GM12878 (cell line): Measurements from ENCODE around the gene SLC35B4. TPM values are rescaled to one million over a fixed set of nuclear protein-coding genes. Genes with fewer than 3 reads are reported as not detected.

Experiments
- ATAC-seq: fragments of 200-7000 bp; cut with Tn5 transposase; 3 replicates; pipeline ENCODE4 v1.9.1; 2020; ENCODE audit warnings: mild to moderate bottlenecking, moderate library complexity
- BruUV-seq: library from RNA; stranded (reverse); fragments of 400-500 nt; replicated peaks from 2 replicates; lab custom pipeline; 2021; lab: Mats Ljungman, UMichigan
- CTCF ChIA-PET: fragments of 300-600 bp; sonication (Branson Sonifier 250); formaldehyde crosslinking; extraction: SDS; loops from one replicate; lab custom pipeline; 2021; ENCODE audit warnings: inconsistent platforms; lab: Yijun Ruan, JAX
- POLR2A ChIA-PET: fragments of 350-600 bp; formaldehyde crosslinking; extraction: SDS; loops from one replicate; lab custom pipeline; 2021; ENCODE audit warnings: inconsistent platforms; lab: Charles Lee
- RAD21 ChIA-PET: fragments of 300-600 bp; sonication (Branson Sonifier 250); formaldehyde crosslinking; loops from one replicate; lab custom pipeline; 2023; ENCODE audit warnings: antibody characterized with exemption; ENCODE audit not compliant: unreplicated experiment; lab: Charles Lee
- SMC1A ChIA-PET: fragments of 300-600 bp; sonication (Branson Sonifier 250); formaldehyde crosslinking; loops from one replicate; lab custom pipeline; 2023; ENCODE audit not compliant: unreplicated experiment, uncharacterized antibody; lab: Charles Lee
- DNase-seq: peaks from one replicate; pipeline ENCODE4 v3.0.0-alpha.2; 2011; ENCODE audit warnings: low read depth, low spot score
- FAIRE-seq: peaks from 3 replicates; lab custom pipeline; 2011; peaks lifted over from hg19 to GRCh38; lab: Jason Lieb, UNC
- H2AFZ ChIP-seq: 2 replicates; pipeline ENCODE4 v1.6.0; 2011; ENCODE audit warnings: low read depth, low read length, control low read depth; ENCODE audit not compliant: control insufficient read depth
- H3K27ac ChIP-seq: 2 replicates; pipeline ENCODE4 v1.5.1; 2011; ENCODE audit warnings: control low read depth; ENCODE audit not compliant: control insufficient read depth, insufficient read depth
- H3K27me3 ChIP-seq, 2 experiments: replicated peaks in 1 of 2; 2 replicates each; pipeline versions ENCODE4 v1.6.0 to v1.6.1; 2011; ENCODE audit warnings: low read length in 1 of 2; ENCODE audit not compliant: control insufficient read depth in 2 of 2, insufficient read depth in 2 of 2
- H3K36me3 ChIP-seq, 2 experiments: 2 replicates each; pipeline ENCODE4 v1.5.1; 2011; ENCODE audit warnings: low read length in 1 of 2; ENCODE audit not compliant: control insufficient read depth in 2 of 2, insufficient read depth in 2 of 2
- H3K4me1 ChIP-seq: 2 replicates; pipeline ENCODE4 v1.6.1; 2011; ENCODE audit warnings: mild to moderate bottlenecking, low read length, moderate library complexity, mixed read lengths; ENCODE audit not compliant: control insufficient read depth, insufficient read depth
- H3K4me2 ChIP-seq: 2 replicates; pipeline ENCODE4 v1.6.0; 2011; ENCODE audit warnings: control low read depth; ENCODE audit not compliant: control insufficient read depth, insufficient read depth
- H3K4me3 ChIP-seq: fragments of 200-600 bp; sonication (generic); 2 replicates; pipeline ENCODE4 v1.5.1; 2016
- H3K79me2 ChIP-seq: 2 replicates; pipeline ENCODE4 v1.6.0; 2011; ENCODE audit warnings: low read length; ENCODE audit not compliant: control insufficient read depth, insufficient read depth
- H3K9ac ChIP-seq: 2 replicates; pipeline ENCODE4 v1.8.0; 2011; ENCODE audit warnings: low read length, control low read depth, mixed read lengths; ENCODE audit not compliant: control insufficient read depth, insufficient read depth
- H3K9me3 ChIP-seq: replicated peaks from 3 replicates; pipeline ENCODE4 v1.5.1; 2011; ENCODE audit warnings: mild to moderate bottlenecking, low read length; ENCODE audit not compliant: control insufficient read depth, insufficient read depth
- H4K20me1 ChIP-seq: 2 replicates; pipeline ENCODE4 v1.6.0; 2011; ENCODE audit not compliant: control insufficient read depth, insufficient read depth
- EZH2 ChIP-seq: IDR thresholded peaks from 2 replicates; pipeline ENCODE4 v1.6.1; 2012; ENCODE audit warnings: low read depth, mild to moderate bottlenecking, control low read depth, inconsistent platforms, low read length, borderline replicate concordance; ENCODE audit not compliant: control insufficient read depth
- WGBS: methylation state at CpG from one replicate; pipeline ENCODE4 v1.1.6; 2016; ENCODE audit warnings: low lambda C conversion rate; ENCODE audit not compliant: insufficient replicate concordance, insufficient coverage; ENCODE audit errors: missing lambda C conversion rate; 5-methylcytosine and 5-hydroxymethylcytosine counted together
- in situ Hi-C: fragments of 300-500 bp; cut with MboI; formaldehyde crosslinking; loops from 9 replicates; pipeline ENCODE4 v1.14.3; 2018; ENCODE audit warnings: mixed read lengths
- intact Hi-C: fragments of 100-400 bp; cut with micrococcal nuclease; formaldehyde crosslinking; loops from one replicate; pipeline ENCODE4 v1.14.2; 2022; ENCODE audit not compliant: unreplicated experiment
- polyA plus RNA-seq, 11 experiments: library from polyadenylated mRNA; depleted of rRNA in 4 of 11; unstranded in 6 of 11; stranded (reverse) in 5 of 11; fragments of >200 nt; fragmentation: Nextera tagmentation in 4 of 11; fragmentation: Illumina TruSeq in 1 of 11; extraction: Ambion mirVana in 4 of 11; extraction: Trizol in 1 of 11; gene quantifications; 1 replicate in 1 of 11; 2 replicates in 10 of 11; pipeline versions ENCODE4 v1.2.1 to v1.2.3, GENCODE V29; 2011 to 2016; ENCODE audit warnings: inconsistent platforms in 2 of 11, missing spikeins in 2 of 11, low read depth in 1 of 11
- total RNA-seq, 4 experiments: library from RNA; depleted of rRNA in 3 of 4; stranded (reverse); fragments of >200 nt in 3 of 4; fragmentation: Illumina TruSeq in 1 of 4; extraction: Trizol in 1 of 4; gene quantifications; 2 replicates each; pipeline versions ENCODE4 v1.2.1 to v1.2.3, GENCODE V29; 2013 to 2021
- TF ChIP-seq, protein P1 (sequence below): IDR thresholded peaks from 2 replicates; pipeline ENCODE4 v1.6.1; 2011; ENCODE audit warnings: borderline replicate concordance, low read depth, mild to moderate bottlenecking, moderate library complexity, low read length; ENCODE audit not compliant: insufficient read depth, poor library complexity, severe bottlenecking
- TF ChIP-seq, protein P2 (sequence below): fragments of 450-650 bp; IDR thresholded peaks from 2 replicates; pipeline ENCODE4 v1.6.1; 2017; ENCODE audit warnings: mild to moderate bottlenecking, low read depth, inconsistent platforms; ENCODE audit not compliant: poor library complexity, severe bottlenecking
- TF ChIP-seq, protein P3 (sequence below): fragments of 450-650 bp; IDR thresholded peaks from 2 replicates; pipeline ENCODE4 v1.6.1; 2017; ENCODE audit warnings: mild to moderate bottlenecking, moderate library complexity

The SLC35B4 gene
- total and polyA plus RNA-seq, 10 of the 15 experiments (the other 5 are each of a cell fraction or from before 2014, with no cell fraction given): 3.6 to 23.9 (median 14.0) TPM

DNA sequence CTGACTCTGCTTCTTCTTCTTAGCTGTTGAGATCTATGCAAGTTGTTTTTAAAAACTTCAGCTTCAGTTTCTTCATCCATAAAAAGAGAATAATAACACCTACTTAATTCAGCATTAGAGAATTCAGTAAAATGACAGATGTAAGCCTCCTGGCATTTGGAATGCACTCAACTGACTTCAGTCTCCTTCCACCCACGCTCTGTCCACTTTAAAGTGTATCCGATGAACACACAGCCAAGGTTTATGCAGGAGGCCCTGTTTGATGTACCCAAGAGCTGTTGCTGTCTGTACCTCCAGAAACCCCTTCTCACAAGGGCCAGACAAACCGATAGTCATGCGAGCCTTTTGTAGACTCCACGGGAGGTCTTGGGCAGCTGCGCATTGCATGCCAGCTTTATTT lies 27.1 kb upstream of the SLC35B4 start:
- Histone ChIP-seq H3K27ac (no peak overlapping the region), H3K36me3 (no peaks in the 10 kb centered on the region), H4K20me1 (no peaks in the 10 kb centered on the region), H2AFZ (no peak overlapping the region), H3K9ac (no peak overlapping the region), H3K4me3 (no peak overlapping the region), H3K4me1 (no peaks in the 10 kb centered on the region), H3K9me3 (no peaks in the 10 kb centered on the region), H3K27me3 (no peaks in the 10 kb centered on the region; a peak in 1 of 4 replicates), H3K79me2 (no peaks in the 10 kb centered on the region), H3K4me2 (no peak overlapping the region)
- POLR2A ChIA-PET: no interaction called here
- intact Hi-C loops (no loop called here), in situ Hi-C loops (no loop called here)
- RAD21 ChIA-PET: no interaction called here
- no peak for ATAC-seq
- CTCF ChIA-PET: no interaction called here
- DNase-seq: no peak
- BruUV-seq: no TSS peak
- no peak for TF ChIP-seq EZH2
- TF ChIP-seq, protein P1, sequence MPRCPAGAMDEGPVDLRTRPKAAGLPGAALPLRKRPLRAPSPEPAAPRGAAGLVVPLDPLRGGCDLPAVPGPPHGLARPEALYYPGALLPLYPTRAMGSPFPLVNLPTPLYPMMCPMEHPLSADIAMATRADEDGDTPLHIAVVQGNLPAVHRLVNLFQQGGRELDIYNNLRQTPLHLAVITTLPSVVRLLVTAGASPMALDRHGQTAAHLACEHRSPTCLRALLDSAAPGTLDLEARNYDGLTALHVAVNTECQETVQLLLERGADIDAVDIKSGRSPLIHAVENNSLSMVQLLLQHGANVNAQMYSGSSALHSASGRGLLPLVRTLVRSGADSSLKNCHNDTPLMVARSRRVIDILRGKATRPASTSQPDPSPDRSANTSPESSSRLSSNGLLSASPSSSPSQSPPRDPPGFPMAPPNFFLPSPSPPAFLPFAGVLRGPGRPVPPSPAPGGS: no peak
- TF ChIP-seq, protein P2, sequence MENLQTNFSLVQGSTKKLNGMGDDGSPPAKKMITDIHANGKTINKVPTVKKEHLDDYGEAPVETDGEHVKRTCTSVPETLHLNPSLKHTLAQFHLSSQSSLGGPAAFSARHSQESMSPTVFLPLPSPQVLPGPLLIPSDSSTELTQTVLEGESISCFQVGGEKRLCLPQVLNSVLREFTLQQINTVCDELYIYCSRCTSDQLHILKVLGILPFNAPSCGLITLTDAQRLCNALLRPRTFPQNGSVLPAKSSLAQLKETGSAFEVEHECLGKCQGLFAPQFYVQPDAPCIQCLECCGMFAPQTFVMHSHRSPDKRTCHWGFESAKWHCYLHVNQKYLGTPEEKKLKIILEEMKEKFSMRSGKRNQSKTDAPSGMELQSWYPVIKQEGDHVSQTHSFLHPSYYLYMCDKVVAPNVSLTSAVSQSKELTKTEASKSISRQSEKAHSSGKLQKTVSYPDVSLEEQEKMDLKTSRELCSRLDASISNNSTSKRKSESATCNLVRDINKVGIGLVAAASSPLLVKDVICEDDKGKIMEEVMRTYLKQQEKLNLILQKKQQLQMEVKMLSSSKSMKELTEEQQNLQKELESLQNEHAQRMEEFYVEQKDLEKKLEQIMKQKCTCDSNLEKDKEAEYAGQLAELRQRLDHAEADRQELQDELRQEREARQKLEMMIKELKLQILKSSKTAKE: no peak
- TF ChIP-seq, protein P3, sequence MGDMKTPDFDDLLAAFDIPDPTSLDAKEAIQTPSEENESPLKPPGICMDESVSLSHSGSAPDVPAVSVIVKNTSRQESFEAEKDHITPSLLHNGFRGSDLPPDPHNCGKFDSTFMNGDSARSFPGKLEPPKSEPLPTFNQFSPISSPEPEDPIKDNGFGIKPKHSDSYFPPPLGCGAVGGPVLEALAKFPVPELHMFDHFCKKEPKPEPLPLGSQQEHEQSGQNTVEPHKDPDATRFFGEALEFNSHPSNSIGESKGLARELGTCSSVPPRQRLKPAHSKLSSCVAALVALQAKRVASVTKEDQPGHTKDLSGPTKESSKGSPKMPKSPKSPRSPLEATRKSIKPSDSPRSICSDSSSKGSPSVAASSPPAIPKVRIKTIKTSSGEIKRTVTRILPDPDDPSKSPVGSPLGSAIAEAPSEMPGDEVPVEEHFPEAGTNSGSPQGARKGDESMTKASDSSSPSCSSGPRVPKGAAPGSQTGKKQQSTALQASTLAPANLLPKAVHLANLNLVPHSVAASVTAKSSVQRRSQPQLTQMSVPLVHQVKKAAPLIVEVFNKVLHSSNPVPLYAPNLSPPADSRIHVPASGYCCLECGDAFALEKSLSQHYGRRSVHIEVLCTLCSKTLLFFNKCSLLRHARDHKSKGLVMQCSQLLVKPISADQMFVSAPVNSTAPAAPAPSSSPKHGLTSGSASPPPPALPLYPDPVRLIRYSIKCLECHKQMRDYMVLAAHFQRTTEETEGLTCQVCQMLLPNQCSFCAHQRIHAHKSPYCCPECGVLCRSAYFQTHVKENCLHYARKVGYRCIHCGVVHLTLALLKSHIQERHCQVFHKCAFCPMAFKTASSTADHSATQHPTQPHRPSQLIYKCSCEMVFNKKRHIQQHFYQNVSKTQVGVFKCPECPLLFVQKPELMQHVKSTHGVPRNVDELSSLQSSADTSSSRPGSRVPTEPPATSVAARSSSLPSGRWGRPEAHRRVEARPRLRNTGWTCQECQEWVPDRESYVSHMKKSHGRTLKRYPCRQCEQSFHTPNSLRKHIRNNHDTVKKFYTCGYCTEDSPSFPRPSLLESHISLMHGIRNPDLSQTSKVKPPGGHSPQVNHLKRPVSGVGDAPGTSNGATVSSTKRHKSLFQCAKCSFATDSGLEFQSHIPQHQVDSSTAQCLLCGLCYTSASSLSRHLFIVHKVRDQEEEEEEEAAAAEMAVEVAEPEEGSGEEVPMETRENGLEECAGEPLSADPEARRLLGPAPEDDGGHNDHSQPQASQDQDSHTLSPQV: no peak
- SMC1A ChIA-PET: interaction anchor here (0.5 to 1.0 kb wide), 2 partner anchors 14 to 917 kb away, joined by 3 to 4 read pairs; no protein-coding TSS in a partner anchor
- WGBS: 78% methylated on average over 6 of the region's 6 CpGs
- no peak for FAIRE-seq
